Measurements from ENCODE around the gene XYLT1. TPM values are rescaled to one million over a fixed set of nuclear protein-coding genes. Genes with fewer than 3 reads are reported as not detected.

Gene XYLT1
- total and polyA plus RNA-seq, 8 donors: 6.0 to 8.4 (median 7.3) TPM

DNA sequence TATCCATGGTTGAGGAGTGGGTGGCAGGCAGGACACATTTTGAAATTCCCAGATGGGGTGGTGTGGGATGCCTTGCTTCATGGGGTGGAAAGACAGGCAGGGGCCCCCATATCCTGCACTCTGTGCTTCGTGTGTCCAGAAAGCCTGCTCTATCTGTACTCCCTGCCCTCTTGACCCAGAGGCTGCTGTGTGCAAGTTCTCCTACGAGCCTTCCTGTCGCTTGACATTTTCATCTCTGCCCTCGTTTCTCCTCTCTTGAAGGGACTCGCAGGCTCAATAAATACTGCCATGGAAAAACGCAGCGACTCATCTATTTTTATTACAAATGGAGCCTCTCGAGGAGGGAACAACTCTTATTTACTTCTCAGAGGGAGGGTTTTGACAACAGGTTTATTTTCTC is 254.8 kb downstream of the XYLT1 start:
- Histone ChIP-seq H3K9me3 (peaks cover 0 to 7% of the 10 kb centered on the region in 2 donors), H3K4me1 (no peaks in the 10 kb centered on the region), H3K36me3 (no peaks in the 10 kb centered on the region), H3K4me3 (no peak overlapping the region), H3K27me3 (no peaks in the 10 kb centered on the region), H3K27ac (no peak overlapping the region)
- no peak for DNase-seq
- intact Hi-C loops (cut with DNase I): no loop called here
- TF ChIP-seq, protein P1, sequence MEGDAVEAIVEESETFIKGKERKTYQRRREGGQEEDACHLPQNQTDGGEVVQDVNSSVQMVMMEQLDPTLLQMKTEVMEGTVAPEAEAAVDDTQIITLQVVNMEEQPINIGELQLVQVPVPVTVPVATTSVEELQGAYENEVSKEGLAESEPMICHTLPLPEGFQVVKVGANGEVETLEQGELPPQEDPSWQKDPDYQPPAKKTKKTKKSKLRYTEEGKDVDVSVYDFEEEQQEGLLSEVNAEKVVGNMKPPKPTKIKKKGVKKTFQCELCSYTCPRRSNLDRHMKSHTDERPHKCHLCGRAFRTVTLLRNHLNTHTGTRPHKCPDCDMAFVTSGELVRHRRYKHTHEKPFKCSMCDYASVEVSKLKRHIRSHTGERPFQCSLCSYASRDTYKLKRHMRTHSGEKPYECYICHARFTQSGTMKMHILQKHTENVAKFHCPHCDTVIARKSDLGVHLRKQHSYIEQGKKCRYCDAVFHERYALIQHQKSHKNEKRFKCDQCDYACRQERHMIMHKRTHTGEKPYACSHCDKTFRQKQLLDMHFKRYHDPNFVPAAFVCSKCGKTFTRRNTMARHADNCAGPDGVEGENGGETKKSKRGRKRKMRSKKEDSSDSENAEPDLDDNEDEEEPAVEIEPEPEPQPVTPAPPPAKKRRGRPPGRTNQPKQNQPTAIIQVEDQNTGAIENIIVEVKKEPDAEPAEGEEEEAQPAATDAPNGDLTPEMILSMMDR (IDR thresholded peaks at IDR 0.05): no peak
- no peak for ATAC-seq

DNA sequence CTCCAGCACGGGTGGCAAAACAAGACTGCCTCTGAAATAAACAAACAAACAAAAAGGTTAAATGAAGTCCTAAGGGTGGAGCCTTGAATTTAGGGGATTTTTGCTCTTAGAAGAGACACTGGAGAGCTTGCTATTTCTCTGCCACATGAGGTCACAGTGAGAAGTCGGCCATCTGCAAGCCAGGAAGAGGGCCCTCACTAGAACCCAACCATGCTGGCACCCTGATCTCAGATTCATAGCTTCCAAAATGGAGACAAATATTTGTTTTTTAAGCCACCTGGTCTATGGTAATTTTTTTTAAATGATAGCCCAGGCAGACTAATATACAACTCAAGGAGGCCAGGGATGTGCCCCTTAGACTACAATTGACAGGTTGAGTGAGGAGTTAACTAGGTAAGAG is 255.5 kb downstream of the XYLT1 start:
- no peaks in the 10 kb centered on the region for H3K4me1 ChIP-seq
- no peak for ATAC-seq
- H3K27ac ChIP-seq: no peak overlapping the region
- no peaks in the 10 kb centered on the region for H3K36me3 ChIP-seq
- no peak overlapping the region for H3K4me3 ChIP-seq
- intact Hi-C loops (cut with DNase I): no loop called here
- H3K27me3 ChIP-seq: no peaks in the 10 kb centered on the region
- no peak for DNase-seq
- TF ChIP-seq, protein P1 (IDR thresholded peaks at IDR 0.05): no peak
- peaks cover 0 to 7% of the 10 kb centered on the region in 2 donors for H3K9me3 ChIP-seq

DNA sequence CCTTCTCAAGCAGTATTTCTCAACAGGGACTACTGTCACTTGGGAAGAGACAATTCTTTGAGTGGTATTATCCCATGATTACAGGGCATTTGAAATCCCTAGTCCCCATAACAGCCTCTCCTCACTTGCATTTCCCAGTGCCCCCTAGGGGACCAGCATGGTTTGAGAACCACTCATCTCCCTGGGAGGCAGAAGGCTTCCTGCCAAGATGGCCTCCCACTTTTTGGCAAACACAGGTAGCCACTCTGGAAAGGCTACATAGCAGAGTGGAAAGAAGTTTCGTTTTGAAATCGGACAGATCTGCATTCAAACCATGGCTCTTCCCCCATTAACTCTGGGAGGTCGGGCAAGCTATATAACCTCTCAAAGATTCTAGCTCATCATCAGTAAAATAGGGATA is 256.8 kb downstream of the XYLT1 start:
- DNase-seq: no peak

DNA sequence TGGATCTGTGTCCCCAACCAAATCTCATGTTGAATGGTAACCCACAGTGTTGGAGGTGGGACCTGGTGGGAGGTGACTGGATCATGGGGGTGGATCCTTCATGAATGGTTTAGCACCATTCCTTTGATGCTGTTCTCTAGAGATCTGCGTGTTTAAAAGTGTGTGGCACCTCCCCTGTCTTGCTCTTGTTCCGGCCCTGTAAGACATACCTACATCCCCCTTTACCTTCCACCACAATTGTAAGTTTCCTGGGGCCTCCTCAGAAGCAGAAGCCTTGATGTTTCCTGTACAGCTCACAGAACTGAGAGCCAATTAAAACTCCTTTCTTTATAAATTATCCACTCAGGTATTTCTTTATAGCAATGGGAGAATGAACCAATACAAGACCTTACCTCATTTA is 257.7 kb downstream of the XYLT1 start:
- Histone ChIP-seq H3K27me3 (no peaks in the 10 kb centered on the region), H3K4me1 (no peaks in the 10 kb centered on the region), H3K36me3 (no peaks in the 10 kb centered on the region), H3K4me3 (no peak overlapping the region), H3K27ac (no peak overlapping the region), H3K9me3 (peaks cover 0 to 7% of the 10 kb centered on the region in 2 donors)
- ATAC-seq (no peak), DNase-seq (no peak)
- TF ChIP-seq, protein P1 (IDR thresholded peaks at IDR 0.05): no peak
- intact Hi-C loops (cut with DNase I): no loop called here

More for the DNA sequence above, 256.8 kb downstream of the XYLT1 start:
- Histone ChIP-seq H3K4me1 (no peaks in the 10 kb centered on the region), H3K27ac (no peak overlapping the region), H3K27me3 (no peaks in the 10 kb centered on the region), H3K9me3 (peaks cover 0 to 7% of the 10 kb centered on the region in 2 donors), H3K36me3 (no peaks in the 10 kb centered on the region), H3K4me3 (no peak overlapping the region)
- intact Hi-C loops (cut with DNase I): no loop called here
- TF ChIP-seq, protein P1 (IDR thresholded peaks at IDR 0.05): no peak
- no peak for ATAC-seq

DNA sequence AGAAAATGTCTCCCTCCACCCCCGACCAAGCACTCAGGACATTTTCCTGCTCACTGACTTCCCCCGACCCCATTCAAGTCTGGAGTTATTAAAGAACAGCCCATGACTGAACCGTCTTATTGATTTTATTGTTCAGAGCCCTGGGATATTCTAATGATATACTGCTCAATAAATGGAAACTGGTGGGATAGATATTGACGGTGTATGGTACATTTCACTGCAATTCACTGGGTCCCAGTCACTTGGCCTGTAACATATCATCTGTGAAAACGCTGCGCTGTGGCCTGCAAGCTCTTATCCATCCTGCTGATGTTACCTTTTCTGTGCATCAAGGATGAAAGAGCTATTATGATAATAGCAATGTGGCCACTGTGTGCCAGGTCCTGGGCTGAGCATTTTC is 258.2 kb downstream of the XYLT1 start:
- intact Hi-C loops (cut with DNase I): no loop called here

More for the DNA sequence above, 258.2 kb downstream of the XYLT1 start:
- no peaks in the 10 kb centered on the region for H3K36me3 ChIP-seq
- TF ChIP-seq, protein P1 (IDR thresholded peaks at IDR 0.05): no peak
- no peak overlapping the region for H3K4me3 ChIP-seq
- H3K27me3 ChIP-seq: no peaks in the 10 kb centered on the region
- no peaks in the 10 kb centered on the region for H3K4me1 ChIP-seq
- H3K9me3 ChIP-seq: peaks cover 0 to 7% of the 10 kb centered on the region in 2 donors
- ATAC-seq (no peak), DNase-seq (no peak)
- no peak overlapping the region for H3K27ac ChIP-seq
